T follicular helper cell (primary cell): ENCODE results near the gene IDH3A.

ENCODE experiments used
- DNase-seq: peaks from one replicate; pipeline ENCODE4 v3.0.0-alpha.2; 2020; ENCODE audit warnings: low read depth
- total RNA-seq, 2 experiments: gene quantifications; one replicate each; lab custom pipeline; 2026; lab: John Stamatoyannopoulos, UW

IDH3A gene
- total RNA-seq: 37.5 to 103 reads per million in 2 experiments

DNA sequence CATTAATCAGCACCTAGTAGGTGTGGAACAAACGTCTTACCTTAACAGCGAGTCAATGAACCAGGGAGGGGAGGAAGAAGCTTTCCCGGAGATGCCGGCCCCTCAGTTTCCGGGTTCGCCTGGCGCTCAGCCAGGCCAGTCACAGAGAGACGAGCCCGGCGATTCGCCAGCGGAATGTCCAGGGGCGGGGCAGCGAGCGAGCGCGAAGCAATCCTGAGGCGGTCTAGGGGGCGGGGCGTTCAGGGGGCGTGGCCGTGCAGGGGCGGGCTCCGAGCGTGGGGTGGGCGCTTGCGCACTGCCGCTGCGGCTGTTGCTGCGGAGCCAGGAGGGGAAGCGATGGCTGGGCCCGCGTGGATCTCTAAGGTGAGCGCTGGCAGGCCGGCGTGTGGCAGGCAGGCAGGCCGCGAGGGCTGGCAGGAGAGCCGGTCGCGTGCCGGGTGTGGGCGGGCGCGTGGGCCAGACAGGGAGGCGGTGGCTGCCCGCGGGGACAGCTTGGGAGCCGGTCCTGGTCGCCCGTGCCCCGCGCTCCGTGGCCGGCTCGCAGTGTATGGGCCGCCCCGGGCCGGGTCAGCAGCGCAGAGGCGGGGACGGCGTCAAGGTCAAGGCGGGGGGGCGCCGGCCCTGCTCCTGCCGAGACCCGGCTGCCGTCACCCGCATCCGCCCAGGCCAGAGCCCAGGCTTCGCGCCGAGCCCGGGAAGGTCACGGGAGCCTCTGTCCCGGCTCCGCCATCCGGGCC lies at the start of gene IDH3A:
Gene IDH3A (plus strand): TSS at position 295 of the 737 bp plus-strand sequence. CDS start 42 bp downstream, at position 337.
- DNase-seq: peak; percentile 100

DNA sequence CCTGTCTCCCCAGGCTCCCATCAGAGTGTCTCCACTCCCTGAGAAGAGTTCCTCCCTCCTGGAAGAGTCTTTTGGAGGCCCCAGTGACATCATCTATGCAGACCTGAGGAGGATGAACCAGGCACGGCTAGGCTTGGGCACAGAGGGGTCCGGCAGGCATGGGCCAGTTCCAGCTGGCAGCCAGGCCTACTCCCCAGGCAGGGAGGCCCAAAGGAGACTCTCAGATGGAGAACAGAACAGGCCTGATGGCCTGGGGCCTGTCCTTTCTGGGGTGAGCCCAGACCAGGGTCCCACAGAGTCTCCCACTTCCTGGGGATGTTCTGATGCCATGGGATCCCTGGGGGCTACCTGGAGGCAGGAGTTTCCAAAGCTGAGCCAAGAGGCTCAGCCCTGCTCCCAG lies 48.3 kb upstream of the IDH3A start:
- DNase-seq: no peak

DNA sequence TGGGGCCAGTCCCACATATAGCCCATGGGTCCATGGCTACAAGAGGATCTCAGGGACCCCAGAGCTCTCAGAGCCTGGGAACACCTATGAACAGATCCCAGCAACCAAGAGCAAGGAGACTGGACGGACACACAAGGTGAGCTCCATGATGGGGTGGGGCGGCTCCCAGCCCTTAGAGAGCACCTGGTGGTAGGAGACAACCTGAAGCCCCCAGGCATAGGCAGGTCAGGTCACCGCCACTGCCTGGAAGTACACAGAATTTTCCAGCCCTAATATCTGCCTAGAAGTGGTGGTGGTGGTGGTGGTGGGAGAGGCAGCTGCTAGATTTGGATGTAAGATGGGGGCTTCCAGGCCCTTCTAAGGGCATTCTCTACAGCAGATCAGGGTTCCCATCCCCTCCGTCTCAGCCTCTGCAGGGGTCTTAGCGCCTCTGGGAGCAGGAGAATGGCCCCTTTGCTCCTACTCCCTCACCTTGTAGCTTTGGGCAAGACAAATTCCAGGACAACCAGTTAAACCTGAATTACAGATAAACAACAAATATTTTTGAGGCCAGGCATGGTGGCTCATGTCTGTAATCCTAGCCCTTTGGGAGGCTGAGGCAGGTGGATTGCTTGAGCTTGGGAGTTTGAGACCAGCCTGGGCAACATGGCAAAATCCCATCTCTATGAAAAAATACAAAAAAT lies 47.6 kb upstream of the IDH3A start:
- no peak for DNase-seq

DNA sequence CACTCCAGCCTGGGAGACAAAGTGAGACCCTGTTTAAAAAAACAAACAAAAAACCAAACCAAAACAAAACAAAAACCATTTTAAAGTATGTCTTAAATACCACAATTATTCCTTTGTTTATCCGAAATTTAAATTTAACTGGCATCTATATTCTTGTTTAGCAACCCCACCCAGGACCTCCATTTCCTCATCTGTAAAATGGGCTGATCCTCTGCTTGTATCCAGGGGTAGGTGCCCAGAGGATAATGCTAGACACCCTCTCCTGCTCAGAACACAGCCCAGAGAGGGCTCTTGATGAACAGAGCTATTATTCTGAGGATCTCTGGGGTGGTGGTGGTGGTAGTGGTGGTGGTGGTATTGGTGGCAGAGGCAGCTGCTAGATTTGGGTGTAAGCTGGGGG lies 47.0 kb upstream of the IDH3A start:
- DNase-seq: no peak

DNA sequence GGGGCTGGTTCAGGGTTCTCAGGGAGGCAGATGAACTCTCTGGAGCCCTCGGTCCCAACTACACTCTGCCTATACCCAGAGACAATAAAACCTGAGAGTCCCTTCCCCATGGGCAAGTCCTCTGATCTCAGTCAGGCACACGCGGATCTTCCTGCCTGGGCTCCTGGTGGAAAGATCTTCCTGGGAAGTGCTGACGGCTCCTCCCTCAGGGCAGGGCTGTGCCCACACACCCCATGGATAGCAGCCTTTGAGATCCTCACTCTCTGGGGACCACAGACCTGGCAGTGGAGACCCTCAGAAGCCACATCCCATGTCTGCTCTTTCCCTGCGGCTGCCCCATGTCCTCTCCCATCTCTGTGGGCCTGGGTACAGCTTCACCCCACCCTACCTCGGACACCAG lies 46.4 kb upstream of the IDH3A start:
- DNase-seq: no peak

DNA sequence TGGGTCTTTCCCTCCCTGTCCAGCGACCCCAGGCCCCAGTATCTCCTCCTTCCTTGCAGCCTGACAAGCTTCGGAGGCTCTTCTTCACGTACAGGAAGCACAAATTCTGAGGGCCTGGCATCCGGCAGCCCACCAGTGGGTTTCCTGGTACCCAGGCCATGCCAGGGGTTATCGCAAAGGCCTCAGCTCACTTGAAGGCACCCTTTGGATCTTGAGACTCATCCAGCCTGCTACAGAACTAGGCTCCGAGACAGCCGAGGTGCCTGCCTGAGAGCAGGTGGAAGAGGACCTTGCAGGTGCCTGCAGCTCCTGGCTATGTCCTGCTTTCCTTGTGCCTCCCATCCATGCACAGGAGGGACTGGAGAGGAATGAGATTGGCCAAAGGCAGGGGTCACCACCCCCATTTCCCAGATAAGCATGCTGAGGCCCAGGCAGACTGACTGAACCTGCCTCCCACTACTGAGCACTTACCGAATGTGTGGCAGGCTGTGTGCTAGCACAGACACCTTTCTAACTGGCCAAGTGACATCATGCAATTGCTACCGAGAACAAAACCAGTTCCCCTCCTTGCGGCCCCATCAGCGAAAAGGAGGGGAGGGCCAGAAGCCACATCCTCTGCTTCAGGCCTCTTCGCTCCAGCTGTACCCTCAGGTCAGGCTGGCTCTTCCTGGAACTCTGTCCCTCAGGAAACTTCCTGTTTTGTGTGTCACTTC lies 45.6 kb upstream of the IDH3A start:
- DNase-seq: peak; percentile 27

DNA sequence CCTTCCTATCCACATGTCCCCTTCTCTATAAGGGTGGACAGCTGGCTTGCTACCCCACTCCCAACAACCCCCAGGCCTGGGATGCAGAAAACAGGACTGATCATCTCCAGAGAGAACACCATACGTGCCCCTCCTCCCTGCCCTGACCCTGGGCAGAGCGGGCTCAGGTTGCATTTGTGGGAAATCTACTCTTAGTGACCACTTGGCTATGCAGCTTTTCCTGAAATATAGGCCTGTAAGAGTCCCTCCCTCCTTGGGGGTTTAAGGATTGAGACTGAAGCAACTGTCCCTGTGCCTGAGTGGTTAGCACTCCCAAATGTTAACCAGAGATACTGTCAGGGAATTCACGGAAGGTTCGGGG lies 45.1 kb upstream of the IDH3A start:
- DNase-seq: no peak

DNA sequence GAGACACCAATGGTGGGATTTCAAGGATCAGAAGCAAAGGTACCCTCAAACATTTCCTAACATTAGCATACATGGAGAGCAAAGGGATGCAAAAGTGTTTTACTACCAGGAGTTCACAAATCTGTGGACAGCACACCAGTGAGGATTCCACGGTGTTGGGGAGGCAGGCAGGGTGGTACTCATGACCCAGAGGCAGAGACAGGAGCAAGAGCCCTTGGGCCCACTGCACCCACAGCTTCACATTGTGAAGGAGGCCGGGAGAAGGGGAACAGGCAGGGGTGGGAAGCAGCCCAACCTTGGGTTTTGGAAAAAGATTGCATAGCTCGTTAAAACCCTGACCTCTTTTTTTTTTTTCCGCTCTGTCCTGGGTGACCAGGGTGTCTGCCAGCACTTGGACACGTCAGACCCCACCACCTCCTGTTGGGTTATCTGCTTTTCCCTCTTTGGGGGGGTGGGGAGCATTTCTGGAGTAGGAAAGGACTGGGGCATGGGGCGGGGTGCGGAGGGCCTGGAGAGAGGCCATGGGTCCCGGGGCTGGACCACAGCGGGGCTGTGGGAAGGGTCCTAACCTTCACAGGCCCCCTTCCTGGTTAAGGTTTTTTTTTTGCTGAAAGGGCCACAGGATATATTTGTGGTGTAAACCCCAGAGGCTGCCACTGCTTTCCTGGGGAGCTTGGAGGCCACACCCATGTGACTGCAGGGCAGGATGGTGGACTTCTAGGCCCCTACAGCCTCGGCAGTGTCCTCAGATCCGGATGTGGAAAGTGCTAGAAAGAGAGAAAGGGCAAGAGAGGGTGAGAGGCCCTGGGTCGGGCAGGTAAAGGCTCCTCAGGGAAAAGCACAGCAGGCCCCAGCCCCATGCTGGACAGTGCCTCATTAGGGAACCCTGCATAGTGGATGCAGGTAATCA lies 44.3 kb upstream of the IDH3A start:
- DNase-seq: no peak

DNA sequence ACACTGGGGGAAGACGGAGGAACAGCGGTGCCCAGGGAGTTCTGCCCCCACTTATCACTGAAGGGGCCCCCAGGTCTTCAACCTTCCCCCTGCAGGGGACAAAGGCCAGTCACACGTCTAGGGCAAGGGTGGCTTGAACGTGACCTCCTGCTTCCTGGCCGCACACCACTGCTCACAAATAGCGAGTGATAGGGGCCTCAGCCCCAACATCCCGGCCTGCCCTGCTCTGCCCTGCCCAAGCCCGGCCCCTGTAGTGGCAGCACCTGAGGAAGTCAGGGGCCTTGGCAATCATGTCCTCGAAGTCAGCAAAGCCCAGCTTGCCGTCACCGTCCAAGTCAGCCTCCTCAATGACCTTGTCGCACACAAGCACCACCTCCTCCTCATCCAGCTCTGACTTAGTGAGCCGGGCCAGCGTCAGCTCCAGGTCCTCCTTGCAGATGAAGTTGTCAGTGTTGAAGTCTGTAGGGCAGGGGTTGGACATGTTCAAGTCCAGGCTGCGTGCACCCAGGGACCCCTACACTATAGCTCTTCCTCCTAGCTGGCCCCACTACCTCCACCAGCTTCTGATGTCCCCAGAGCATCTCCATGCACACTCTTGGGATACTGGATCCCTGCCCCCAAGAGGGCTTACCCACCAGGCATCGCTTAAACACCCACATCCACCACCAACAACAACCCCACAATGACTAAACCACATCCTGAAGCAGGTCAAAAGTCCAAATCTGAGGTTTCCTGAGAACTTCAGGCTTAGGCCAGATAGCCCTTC lies 43.5 kb upstream of the IDH3A start:
- DNase-seq: no peak

DNA sequence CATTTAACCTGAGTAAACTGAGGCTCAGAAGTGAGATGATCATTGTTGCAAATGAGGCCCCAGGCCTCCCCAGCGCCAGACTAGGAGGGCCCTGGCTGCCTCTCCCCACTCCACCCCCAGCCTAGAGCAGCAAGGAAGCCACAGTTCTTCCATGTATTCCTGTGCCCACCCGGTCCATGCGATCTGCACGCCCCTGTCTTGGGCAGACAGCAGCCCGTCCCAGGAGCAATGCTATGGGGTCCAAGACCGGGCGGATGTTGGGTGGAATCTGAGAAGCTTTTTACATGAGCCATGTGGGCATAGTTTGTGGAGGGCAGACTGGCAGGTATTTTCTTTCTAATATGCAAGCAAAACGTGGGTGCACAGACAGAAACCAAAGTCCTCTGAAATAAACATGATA lies 41.7 kb upstream of the IDH3A start:
- no peak for DNase-seq

DNA sequence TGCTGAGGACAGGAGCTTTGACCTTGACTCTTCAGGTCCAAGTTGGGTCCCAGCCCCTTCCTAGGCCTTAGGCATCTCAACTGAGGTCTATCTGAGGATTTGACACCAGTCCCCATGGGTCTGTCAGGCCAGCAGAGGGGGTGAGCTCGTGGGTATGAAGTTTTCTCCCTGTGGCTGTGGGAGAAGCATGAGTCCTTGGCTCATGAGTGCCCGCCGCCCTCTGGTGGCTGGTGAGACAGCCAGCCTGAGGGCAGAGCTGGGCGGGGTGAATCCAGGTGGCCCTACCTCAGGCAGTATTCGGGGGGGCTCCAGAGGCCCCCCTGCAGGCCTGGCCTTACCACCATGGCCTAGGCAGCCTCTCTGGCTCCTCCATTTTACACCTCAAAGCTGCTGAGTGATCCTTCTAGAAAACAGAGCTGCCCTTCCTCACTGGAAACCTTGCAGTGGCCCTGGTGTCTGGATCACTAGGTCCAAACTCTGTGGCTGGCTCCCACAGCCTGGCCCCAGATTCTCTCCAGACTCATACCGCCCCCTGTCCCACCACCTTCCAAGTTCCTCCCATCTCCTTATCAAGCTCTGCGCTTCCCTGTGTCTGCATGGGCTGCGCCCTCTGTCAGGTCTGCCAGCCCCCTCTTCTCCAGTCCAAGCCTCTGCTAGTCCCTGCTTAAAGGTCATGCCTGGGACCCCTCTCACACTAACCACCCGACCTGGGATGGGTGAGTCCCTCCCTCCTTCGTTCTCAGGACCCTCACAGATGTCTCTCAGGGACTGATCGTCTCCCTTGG lies 40.7 kb upstream of the IDH3A start:
- peak; percentile 81 for DNase-seq

DNA sequence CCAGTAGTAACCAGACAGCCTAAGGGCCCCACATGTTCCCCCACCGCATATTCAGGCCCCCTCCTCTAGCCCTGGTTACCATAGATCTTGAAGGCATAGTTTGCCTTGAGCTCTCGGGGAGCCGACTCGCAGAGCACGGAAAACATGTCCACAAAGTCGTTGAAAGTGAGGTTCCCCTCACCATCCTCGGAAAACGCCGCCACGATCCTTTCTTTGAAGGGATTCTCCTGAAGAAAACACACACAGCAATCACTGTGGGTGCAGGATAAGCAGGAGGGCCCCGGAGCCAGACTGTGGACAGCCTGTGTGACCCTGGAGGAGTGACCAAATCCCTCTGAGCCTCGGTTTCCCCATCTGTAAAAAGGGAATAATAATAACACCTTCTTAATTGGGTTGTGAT lies 40.0 kb upstream of the IDH3A start:
- no peak for DNase-seq

DNA sequence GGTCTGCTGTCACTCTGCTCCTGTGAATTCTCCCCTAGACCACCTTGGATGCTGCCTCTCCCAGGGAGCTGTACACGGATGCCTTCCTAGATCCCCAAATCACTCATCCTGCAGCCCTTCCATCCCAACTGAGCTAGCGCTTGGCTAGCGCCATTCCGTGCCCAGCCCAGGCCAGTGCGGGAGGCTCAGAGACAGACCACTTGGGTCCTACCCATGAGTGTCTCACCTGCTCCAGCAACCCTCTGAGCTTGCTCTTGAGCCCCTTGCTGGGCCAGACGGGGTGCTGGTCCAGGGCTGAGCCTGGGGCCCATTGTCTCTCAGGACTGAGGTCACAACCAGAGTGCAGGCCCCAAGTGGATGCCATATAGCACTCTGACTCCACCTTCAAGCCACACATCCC lies 39.1 kb upstream of the IDH3A start:
- DNase-seq: no peak

DNA sequence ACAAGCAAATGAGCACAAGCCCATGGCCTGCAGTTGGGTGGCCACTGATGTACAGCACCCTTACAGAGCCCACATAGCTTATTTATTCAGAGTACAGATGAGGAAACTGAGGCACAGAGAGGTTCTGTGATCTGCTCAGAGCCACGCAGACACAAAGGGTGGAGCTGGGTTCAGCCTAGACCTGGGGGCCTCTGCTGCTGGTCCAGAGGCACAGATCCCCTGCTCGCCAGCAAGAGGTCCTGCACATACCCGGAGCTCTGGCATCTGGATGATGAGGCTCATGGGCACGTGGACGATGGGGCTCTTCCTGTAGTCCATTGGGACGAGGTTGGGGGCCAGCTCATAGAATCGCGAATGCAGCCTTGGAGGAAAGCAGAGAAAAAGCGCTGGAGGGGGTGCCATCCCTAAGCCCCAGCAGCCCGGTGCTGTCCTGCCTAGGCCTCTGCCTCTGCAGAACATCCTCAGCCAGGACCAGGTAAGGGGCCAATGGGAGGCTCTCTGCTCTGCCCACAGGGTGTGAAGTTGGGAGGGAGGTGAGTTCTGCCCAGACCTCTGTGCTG lies 38.2 kb upstream of the IDH3A start:
- no peak for DNase-seq

DNA sequence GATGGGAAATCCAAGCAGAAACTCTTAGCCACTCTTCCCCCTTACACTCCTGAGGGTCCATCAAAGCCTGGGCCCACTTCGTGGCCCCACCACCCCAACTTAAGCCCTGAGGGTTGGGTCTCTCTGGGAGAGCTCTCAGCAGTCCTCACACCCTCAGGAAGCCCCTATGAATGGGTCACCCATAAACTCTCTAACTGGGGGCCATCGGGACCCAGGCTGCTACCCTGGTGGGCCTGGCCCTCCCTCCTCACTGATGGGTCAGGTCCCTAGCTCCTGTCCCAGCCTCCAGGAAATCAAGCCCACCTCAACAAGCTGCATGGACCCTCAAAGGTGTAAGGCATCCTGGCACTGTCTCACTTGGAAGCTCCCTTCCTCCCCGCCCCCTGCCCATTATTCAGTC lies 37.4 kb upstream of the IDH3A start:
- no peak for DNase-seq

DNA sequence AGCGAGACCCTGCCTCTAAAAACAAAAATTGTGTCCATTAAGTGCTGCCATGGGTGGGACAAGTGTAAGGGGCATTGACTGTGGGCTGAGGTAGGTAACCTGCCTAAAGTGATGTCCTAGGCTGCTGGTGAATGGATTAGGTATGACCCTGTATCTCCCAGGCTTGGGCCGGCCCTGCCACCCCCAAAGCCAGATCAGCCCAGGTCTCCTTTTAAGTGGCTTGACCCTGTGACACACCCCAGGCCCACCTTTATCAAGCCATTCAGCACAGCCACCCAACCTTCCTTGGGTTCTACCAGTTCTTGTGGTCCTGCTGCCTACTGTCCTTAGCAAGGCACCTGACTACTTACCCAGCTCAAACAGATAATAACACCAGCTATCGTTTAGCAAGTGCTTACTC lies 36.6 kb upstream of the IDH3A start:
- no peak for DNase-seq

DNA sequence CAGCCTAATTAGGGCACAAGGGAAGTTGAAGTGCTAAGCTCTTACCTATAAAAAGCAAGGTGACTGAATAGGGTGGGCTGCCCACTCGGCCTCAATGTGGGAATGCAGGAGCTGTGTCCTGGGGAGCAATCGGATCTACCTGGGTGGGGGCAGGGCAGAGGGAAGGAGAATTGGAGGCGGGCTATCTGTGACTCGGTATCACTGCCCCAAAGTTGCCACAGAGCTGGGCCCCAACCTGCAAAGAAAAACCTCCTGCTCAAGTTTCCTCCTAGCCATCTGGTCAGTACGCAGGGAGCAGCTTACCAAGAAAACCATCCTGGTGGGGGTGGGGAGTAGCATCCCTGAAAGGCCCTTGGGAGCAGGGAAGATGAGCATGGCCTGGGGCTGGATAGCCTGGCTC lies 28.6 kb upstream of the IDH3A start:
- no peak for DNase-seq

DNA sequence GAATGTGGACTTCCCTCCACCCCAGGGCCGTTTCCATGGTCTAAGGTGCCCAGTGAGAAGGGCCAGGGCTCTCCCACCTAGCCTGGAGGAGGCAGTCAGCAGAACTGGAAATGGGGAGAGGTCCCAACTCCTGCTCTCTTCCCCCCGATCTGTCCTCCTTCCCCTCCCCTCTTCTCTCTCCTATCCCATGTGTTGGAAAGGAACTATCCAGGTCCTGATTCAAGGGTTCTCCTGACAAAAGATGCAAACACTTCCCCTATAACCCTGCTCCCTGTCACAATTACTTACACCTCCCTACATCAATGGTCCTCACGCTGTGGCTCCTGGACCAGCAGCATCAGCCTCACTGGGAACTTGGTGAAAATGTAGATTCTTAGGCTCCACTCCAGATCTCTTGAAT lies 23.9 kb upstream of the IDH3A start:
- DNase-seq: no peak

DNA sequence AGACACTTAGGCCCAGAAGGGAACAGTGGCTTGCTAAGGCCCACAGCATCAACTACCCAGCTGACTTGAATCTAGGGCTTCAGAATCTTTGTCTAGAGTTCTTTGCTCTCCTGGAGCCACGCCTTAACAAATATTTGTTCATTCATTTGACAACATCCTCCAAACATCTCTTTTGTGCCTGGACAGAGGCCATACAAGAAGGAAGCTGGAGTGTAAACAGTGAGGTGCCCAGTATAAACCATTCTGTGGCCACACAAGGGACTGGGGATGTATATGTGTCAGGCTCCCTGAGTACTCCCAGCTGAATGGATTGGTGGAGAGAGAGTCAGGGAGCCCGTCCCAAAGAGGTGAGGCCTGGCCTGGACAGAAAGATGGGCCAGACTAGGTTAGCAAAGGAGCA lies 21.3 kb upstream of the IDH3A start:
- DNase-seq: no peak

DNA sequence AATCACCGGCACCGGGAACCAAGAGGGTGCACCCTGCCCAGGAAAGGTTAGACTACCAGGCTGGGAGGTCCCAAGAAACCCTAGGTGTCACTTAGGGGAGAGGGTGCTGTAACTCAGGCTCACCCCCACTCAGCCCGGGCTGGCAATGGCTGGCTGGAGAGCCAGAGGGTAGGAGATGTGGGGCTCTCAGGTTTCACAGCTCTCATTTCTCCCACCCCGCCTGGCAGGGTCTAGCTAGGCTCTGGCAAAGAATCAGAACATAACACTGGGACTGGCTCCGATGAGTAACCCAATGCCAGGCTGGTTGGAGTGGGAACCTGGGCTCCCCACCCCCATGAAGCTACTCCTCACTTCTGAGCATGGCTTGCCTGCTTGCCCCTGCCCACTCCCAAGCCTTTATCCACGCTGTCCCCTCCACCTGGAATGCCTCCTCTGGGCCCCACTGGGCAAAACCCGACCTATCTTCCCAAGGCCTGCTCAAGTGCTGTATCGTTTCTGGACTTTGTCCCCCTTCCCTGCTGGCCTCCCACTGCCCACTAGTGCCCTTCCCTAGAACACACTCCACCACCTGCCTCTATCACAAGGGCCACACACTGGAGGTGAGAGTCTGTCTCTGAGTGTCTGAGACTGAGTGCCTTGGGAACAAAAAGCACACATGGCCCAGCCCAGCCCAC lies 19.9 kb upstream of the IDH3A start:
- no peak for DNase-seq
